Stimulated activated CD8-positive, alpha-beta memory T cell treated with anti-CD3 and anti-CD28 coated beads, Interleukin-7, amount 100 ng/mL, for 1 hour (primary cell): Measurements from ENCODE around the gene CFAP410.

Source experiments
- DNase-seq, 2 donors: peaks; one replicate each; pipeline ENCODE4 v3.0.0-alpha.2; 2020; ENCODE audit warnings: low read depth in 2 of 2

The CFAP410 gene

DNA sequence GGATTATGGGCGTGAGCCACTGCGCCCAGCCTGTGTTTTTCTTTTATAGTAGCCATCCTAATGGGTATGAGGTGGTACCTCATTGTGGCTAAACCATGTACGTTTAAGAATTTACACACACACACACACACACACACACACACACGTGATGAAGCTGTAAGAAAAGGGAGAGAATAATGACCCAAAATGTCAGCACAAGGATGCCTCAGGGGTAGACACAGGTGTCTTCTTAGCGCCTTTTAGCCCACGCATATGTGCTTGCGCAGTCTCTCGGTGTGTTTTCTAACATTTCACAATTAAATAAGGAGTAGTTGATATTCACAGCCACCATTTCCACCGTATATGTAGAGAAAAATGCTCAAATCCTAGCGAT, 40.1 kb downstream of the CFAP410 start:
- no peak for DNase-seq

- no peak for DNase-seq
Measured at GRCh38 chr21:44298301-44298700, 40.9 kb downstream of the CFAP410 start.

DNA sequence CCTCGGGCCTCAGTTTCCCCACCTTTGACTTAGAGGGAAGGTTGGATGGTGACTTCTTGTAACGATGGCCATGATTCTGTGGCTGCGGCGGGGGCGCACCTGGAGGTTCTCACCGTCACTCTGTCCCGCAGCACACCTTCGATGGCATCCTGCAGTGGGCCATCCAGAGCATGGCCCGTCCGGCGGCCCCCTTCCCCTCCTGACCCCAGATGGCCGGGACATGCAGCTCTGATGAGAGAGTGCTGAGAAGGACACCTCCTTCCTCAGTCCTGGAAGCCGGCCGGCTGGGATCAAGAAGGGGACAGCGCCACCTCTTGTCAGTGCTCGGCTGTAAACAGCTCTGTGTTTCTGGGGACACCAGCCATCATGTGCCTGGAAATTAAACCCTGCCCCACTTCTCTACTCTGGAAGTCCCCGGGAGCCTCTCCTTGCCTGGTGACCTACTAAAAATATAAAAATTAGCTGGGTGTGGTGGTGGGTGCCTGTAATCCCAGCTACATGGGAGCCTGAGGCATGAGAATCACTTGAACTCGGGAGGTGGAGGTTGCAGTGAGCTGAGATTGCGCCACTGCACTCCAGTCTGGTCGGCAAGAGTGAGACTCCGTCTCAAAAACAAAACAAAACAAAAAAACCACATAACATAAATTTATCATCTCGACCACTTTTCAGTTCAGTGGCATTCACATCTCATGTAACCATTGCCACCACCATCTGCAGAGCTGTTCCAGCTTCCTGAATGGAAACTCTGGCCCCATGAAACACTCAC, 41.5 kb downstream of the CFAP410 start:
- peak; percentile 40 to 56 for DNase-seq

DNA sequence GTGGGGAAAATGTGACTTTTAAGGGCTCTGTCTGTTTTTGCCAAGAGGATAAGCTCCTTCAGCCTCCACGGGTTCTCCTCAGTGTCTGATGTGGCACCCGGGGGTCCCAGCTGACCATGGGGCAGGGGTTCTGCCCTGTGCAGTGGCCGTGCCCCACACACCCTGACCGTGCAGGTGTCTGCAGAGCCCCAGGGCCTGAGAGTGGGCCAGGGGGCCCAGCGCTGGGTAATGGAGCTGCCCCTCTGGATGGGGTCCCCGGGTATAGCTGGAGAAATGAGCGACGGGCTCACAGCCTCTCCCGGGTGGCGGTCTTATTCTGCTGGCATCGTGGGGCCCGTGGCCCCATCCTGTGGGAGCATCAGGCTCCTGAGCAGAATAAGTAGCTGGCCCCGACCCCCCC, 42.3 kb downstream of the CFAP410 start:
- no peak for DNase-seq

DNA sequence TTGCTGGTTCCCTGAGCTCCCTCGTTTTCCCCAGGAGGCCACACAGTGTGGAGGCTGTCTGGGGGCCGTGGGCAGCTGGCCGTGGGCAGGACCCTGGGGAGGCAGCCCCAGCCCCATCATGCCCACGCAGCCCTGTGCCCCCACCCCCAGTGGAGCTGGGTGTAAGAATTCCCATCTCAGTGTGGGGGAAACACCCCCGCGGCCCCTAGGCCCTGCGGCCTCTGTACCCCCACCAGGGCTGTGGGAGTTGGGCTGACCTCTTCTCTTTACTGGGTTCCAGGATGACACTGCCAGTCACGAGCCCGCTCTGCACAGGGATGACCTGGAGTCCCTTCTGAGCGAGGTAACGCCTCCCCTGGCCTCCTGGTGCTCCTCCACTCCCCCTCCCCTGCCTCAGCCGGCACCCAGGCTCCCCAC, 43.1 kb downstream of the CFAP410 start:
- DNase-seq, result no peak

DNA sequence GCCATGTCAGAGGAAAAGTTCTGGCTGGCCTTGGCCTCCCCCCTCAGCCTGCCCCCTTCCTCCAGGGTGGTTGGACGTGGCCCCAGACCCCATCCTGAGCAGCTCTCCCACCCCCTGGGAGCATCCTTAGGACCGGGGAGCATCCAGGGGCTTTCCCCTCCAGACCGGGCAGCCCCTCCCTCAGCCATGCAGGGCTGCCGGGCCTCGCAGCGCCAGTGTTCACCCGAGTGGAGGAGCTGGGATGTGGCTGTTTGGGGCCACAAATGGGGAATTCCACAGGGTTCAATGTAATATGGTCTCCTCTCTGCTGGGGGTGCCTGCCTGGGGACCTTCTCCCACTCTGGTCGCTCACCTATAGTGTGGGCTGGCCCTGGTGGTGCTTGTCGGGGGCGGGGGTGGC, 43.5 kb downstream of the CFAP410 start:
- DNase-seq, result no peak

DNA sequence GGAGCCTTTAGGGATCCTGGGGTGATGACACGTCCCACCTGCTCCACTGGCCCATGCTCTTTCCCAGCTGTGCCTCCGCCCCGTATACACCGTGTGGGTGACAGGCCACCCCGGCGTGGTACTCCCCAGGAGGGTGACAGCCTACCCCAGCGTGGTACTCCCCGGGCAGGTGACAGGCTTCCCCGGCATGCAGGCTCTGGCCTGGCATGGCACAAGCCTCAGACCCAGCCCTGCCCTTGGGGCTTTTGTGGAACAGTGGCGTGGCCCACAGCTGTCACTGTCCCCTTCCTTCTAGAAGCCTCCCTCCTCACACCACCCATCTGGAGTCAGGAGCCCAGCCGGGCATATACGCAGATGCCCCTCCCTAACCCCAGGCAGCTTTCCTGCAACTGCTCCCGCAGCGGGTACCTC, 44.0 kb downstream of the CFAP410 start:
- DNase-seq, result no peak

GRCh38 chr21:44294391-44295162, 44.6 kb downstream of the CFAP410 start:
- DNase-seq, result no peak

DNA sequence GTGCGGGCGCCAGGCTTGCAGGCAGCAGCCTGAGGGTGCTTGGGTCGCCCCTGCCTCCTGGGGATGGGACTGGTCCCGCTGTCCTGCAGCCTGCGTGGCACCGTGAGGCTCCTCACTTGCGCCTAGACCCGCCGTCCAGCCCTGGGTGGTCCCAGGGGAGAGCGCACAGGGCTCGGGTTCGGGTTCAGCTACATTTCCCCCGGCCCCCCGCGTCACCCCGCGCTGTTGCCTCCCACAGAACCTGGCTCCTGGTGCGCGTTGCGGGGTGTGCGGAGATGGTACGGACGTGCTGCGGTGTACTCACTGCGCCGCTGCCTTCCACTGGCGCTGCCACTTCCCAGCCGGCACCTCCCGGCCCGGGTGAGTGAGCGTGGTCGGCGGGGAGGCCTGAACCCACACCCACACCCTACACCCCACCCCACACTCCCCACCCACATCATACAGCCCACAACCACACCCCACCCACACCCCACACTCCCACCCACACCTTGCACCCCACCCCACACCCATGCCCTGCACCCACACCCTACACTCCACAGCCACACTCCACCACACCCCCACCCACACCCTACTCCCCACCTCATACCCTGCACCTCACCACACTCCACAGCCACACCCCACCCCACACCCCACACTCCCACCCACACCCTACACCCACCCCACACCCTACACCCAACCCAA, 45.5 kb downstream of the CFAP410 start:
- no peak for DNase-seq

DNA sequence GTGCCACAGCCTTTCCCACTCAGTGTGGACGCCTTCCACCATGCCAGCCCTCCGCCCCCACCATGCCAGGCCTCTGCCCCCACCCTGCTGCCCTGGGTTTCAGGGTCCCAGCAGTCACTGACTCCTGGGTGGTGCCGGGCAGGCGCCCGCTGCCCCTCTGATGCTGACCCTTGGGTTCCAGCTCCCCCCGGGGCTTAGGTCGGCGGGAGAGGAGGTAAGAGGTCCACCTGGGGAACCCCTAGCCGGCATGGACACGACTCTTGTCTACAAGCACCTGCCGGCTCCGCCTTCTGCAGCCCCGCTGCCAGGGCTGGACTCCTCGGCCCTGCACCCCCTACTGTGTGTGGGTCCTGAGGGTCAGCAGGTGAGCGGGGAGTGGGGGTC, 46.4 kb downstream of the CFAP410 start:
- no peak for DNase-seq

DNA sequence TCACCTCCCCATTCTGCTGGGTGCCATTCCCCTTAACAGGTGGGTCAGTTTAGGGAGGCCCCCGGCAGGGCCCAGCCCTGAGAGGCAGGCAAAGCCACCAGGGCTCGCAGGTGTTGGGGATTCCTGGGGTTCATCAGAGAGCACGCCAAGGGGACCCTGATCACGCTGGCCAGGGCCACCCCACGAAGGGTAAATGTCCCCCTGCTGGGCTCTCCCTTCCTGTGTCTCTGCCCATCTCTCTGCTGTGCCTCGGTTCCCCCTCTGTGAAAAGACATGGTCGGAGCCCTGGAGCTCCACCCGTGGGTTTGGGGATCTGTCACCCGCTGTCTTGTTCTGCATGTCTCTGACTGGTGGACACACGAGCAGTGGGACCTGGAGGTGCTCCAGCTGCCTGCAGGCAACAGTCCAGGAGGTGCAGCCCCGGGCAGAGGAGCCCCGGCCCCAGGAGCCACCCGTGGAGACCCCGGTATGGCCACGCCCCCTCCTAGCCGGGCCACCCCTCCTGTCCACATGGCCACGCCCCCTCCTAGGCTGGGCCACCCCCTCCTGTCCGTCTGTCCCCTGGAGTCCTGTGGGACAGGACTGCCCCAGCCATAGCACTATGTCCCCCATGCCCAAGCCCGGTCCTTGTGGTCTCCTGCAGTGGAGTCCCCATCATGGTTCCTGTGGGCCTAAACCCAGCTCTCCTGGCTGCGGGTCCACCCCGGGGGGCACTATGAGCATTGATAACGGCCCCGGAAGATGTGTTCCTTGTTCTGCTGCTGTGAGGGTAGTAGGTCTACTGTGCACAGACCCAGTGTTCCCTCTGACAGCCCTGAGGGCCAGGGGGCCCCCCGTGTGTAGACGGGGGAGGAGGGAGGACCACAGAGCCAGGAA, 47.0 kb downstream of the CFAP410 start:
- DNase-seq, result no peak

DNA sequence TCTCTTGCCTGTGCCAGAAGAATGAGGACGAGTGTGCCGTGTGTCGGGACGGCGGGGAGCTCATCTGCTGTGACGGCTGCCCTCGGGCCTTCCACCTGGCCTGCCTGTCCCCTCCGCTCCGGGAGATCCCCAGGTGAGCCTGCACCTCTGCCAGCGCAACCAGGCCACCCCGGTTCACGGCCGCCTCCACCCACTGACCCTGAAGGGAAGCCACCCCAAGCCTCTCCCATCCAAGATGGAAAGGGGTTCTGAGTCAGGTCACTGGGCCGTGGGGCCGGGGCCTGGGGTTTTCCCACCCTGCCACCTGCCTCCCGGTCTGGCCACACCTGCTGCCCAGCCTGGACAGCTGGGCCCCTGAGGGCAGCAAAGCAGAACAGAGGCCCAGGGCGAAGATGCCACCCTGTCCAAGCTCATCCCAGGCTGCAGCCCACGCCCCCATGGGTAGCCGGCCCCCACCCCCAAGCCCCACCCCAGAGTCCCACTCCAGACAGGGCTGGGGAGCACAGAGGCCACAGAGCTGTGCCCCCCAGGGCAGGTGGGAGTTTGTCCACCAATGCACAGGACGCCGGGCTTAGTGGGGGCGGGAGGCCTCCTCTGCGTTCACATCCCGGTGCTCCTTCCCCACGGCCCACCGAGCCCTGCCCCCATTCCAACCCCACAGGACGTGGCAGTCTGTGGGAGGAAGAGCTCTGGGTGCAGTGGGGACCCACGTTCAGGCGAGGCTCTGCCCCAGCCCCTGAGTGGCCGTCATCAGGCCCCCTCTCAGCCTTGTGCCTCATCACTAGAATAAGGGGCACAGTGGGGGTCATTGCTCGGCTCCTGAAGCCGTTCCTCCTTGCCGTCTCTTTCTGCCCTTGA, 47.9 kb downstream of the CFAP410 start:
- no peak for DNase-seq

GRCh38 chr21:44290327-44291077, 48.7 kb downstream of the CFAP410 start:
- DNase-seq, result no peak

GRCh38 chr21:44289381-44290010, 49.7 kb downstream of the CFAP410 start:
- DNase-seq, result no peak

GRCh38 chr21:44288251-44289110, 50.7 kb downstream of the CFAP410 start:
- DNase-seq, result no peak

GRCh38 chr21:44286716-44287632, 52.2 kb downstream of the CFAP410 start:
- DNase-seq, result no peak

DNA sequence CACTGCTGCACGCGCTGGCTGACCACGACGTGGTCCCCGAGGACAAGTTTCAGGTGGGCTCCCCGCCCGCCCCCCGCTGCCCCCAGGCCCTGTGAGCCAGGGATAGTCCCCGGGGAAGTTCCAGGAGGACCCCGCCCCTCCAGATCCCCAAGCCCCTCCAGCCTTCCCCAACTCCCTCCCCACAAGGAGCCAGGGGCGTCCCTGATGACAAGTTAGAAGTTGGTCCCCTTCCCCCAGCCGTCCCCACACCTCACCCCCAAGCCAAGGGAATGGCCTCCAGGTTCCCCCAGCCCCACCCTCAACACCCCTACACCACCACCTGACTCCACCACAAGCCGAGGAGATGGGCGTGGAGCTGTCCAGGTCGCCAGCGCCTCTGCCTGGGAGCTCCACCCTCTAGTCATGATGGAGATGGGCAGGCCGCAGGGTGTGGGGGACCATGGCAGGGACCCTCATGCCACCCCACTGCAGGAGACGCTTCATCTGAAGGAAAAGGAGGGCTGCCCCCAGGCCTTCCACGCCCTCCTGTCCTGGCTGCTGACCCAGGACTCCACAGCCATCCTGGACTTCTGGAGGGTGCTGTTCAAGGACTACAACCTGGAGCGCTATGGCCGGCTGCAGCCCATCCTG, 53.0 kb downstream of the CFAP410 start:
- DNase-seq, result no peak
